22Rv1 (cell line): ENCODE measurements around the gene TMTC2.

Experiments
- CTCF ChIP-seq: fragments of 450-650 bp; IDR thresholded peaks from 2 replicates; pipeline ENCODE4 v1.5.1; 2017; ENCODE audit warnings: mild to moderate bottlenecking
- ZFX ChIP-seq: fragments of 450-650 bp; IDR thresholded peaks from 2 replicates; pipeline ENCODE4 v1.6.1; 2017; ENCODE audit warnings: antibody characterized with exemption, borderline replicate concordance

- no peak for TF ChIP-seq CTCF
- TF ChIP-seq ZFX = no peak
Observed at GRCh38 chr12:82833481-82833880, 146.8 kb downstream of the TMTC2 start.
